GM12892 (cell line): ENCODE results near the gene MRPL23.

Experiments used
- POLR2A ChIP-seq: IDR thresholded peaks from 2 replicates; pipeline ENCODE4 v1.6.1; 2011; ENCODE audit warnings: low read depth, low read length, control low read depth
- POLR2AphosphoS5 ChIP-seq: IDR thresholded peaks from 2 replicates; pipeline ENCODE4 v1.6.1; 2011; ENCODE audit warnings: low read depth, low read length, control low read depth
- TAF1 ChIP-seq: IDR thresholded peaks from 2 replicates; pipeline ENCODE4 v1.6.1; 2011; ENCODE audit warnings: low read depth, mild to moderate bottlenecking, control low read depth, low read length, borderline replicate concordance

GRCh38 chr11:1924646-1925372, 22.3 kb upstream of the MRPL23 start:
- TF ChIP-seq TAF1: no peak
- no peak for TF ChIP-seq POLR2AphosphoS5
- no peak for TF ChIP-seq POLR2A
